Lung microvascular endothelial cell (primary cell): Measurements from ENCODE around the gene LIPC. TPM values are rescaled to one million over a fixed set of nuclear protein-coding genes. Genes with fewer than 3 reads are reported as not detected.
A peak's percentile ranks its signal among the peaks of the same experiment; 100 is the strongest.

Source experiments
- DNase-seq, 2 donors: peaks; one replicate each; pipeline versions ENCODE4 v3.0.0 to v3.0.0-alpha.2; 2010; ENCODE audit warnings: low read depth in 2 of 2
- total RNA-seq: library from RNA; depleted of rRNA; stranded (reverse); fragments of >200 nt; gene quantifications from 2 replicates; pipeline ENCODE4 v1.2.1, GENCODE V29; 2014

Gene LIPC
- total RNA-seq, 1 donor from 2014 or later: not detected

- DNase-seq: no peak
Measured at GRCh38 chr15:58492661-58493397, 61.0 kb downstream of the LIPC start.

- DNase-seq: no peak
Measured at GRCh38 chr15:58494567-58494966, 62.8 kb downstream of the LIPC start.

- DNase-seq: no peak
Measured at GRCh38 chr15:58495891-58496408, 64.2 kb downstream of the LIPC start.

- no peak for DNase-seq
Measured at GRCh38 chr15:58497046-58497785, 65.4 kb downstream of the LIPC start.

GRCh38 chr15:58498821-58499580 is 67.2 kb downstream of the LIPC start:
- peak in 1 of 2 donors; percentile 24 for DNase-seq

- no peak for DNase-seq
Measured at GRCh38 chr15:58501006-58501405, 69.2 kb downstream of the LIPC start.

- DNase-seq: no peak
Measured at GRCh38 chr15:58501636-58502188, 69.9 kb downstream of the LIPC start.

GRCh38 chr15:58503139-58504027 is 71.6 kb downstream of the LIPC start:
- DNase-seq: no peak

- no peak for DNase-seq
Measured at GRCh38 chr15:58504674-58505234, 73.0 kb downstream of the LIPC start.

- no peak for DNase-seq
Measured at GRCh38 chr15:58505581-58505980, 73.8 kb downstream of the LIPC start.

GRCh38 chr15:58506064-58506490 is 74.3 kb downstream of the LIPC start:
- no peak for DNase-seq

- no peak for DNase-seq
Measured at GRCh38 chr15:58506783-58507668, 75.2 kb downstream of the LIPC start.

GRCh38 chr15:58509556-58509955 is 77.8 kb downstream of the LIPC start:
- DNase-seq: no peak

- DNase-seq: peak in 1 of 2 donors; percentile 68
Measured at GRCh38 chr15:58510715-58511598, 79.2 kb downstream of the LIPC start.

GRCh38 chr15:58511599-58511987 is 79.8 kb downstream of the LIPC start:
- no peak for DNase-seq

GRCh38 chr15:58512522-58512921 is 80.7 kb downstream of the LIPC start:
- DNase-seq: no peak

GRCh38 chr15:58513008-58513407 is 81.2 kb downstream of the LIPC start:
- no peak for DNase-seq

GRCh38 chr15:58513726-58514336 is 82.0 kb downstream of the LIPC start:
- DNase-seq: peak; percentile 32 to 45
